Activated CD4-positive, alpha-beta T cell treated with anti-CD3 and anti-CD28 coated beads, Interleukin-2, amount 10 ng/mL, durations not matched to agents 24 days and 14 days (primary cell): Measurements from ENCODE around the gene CYP4A22. TPM values are rescaled to one million over a fixed set of nuclear protein-coding genes. Genes with fewer than 3 reads are reported as not detected.
"Not testable (repeated sequence)": the region's sequence is repeated elsewhere in the genome, so short reads cannot be mapped to it uniquely, and the experiment has no call there.

Experiments
- DNase-seq: peaks from one replicate; pipeline ENCODE4 v3.0.0; 2022
- H3K27ac Mint-ChIP-seq: one replicate; pipeline ENCODE4 v1.8.0; 2022; ENCODE audit warnings: mild to moderate bottlenecking, mixed read lengths
- H3K27me3 Mint-ChIP-seq: one replicate; pipeline ENCODE4 v1.8.0; 2022; ENCODE audit warnings: mixed read lengths
- H3K36me3 Mint-ChIP-seq: one replicate; pipeline ENCODE4 v1.8.0; 2022; ENCODE audit warnings: low read depth, mild to moderate bottlenecking, mixed read lengths
- H3K4me1 Mint-ChIP-seq: one replicate; pipeline ENCODE4 v1.8.0; 2021; ENCODE audit warnings: mixed read lengths
- H3K4me3 Mint-ChIP-seq: one replicate; pipeline ENCODE4 v1.8.0; 2022; ENCODE audit warnings: mild to moderate bottlenecking, moderate library complexity, mixed read lengths
- H3K9me3 Mint-ChIP-seq: one replicate; pipeline ENCODE4 v1.8.0; 2021; ENCODE audit warnings: mixed read lengths
- intact Hi-C: fragments of 100-400 bp; cut with micrococcal nuclease; formaldehyde crosslinking; loops from one replicate; pipeline ENCODE4 v1.15.1; 2023
- total RNA-seq: library from RNA; stranded (reverse); gene quantifications from 2 replicates; pipeline ENCODE4 v1.2.3, GENCODE V29; 2022

Gene CYP4A22
- total RNA-seq, 1 donor from 2014 or later, result not detected

- Mint-ChIP-seq H3K4me3 (no peak overlapping the region), H3K27me3 (peaks cover 9% of the 10 kb centered on the region), H3K27ac (no peak overlapping the region), H3K9me3 (no peaks in the 10 kb centered on the region), H3K4me1 (no peaks in the 10 kb centered on the region), H3K36me3 (no peaks in the 10 kb centered on the region)
- intact Hi-C loops, result no loop called here
- DNase-seq, result peak; percentile 49
Measured at GRCh38 chr1:47184822-47185677, 47.8 kb downstream of the CYP4A22 start.

- DNase-seq, result peak; percentile 44
- no peak overlapping the region for H3K4me3 Mint-ChIP-seq
- no peaks in the 10 kb centered on the region for H3K27me3 Mint-ChIP-seq
- H3K27ac Mint-ChIP-seq, result no peak overlapping the region
- intact Hi-C loops, result no loop called here
- H3K36me3 Mint-ChIP-seq, result no peaks in the 10 kb centered on the region
- H3K9me3 Mint-ChIP-seq, result no peaks in the 10 kb centered on the region
- no peaks in the 10 kb centered on the region for H3K4me1 Mint-ChIP-seq
Measured at GRCh38 chr1:47186267-47187185, 49.3 kb downstream of the CYP4A22 start.

GRCh38 chr1:47187231-47187925 is 50.1 kb downstream of the CYP4A22 start:
- intact Hi-C loops, result no loop called here
- no peaks in the 10 kb centered on the region for H3K4me1 Mint-ChIP-seq
- H3K27me3 Mint-ChIP-seq, result no peaks in the 10 kb centered on the region
- no peaks in the 10 kb centered on the region for H3K9me3 Mint-ChIP-seq
- DNase-seq, result no peak
- no peak overlapping the region for H3K27ac Mint-ChIP-seq
- no peaks in the 10 kb centered on the region for H3K36me3 Mint-ChIP-seq
- H3K4me3 Mint-ChIP-seq, result no peak overlapping the region

GRCh38 chr1:47187926-47188250 is 50.6 kb downstream of the CYP4A22 start:
- Mint-ChIP-seq H3K4me3 (no peak overlapping the region), H3K36me3 (no peaks in the 10 kb centered on the region), H3K27me3 (peaks cover 2% of the 10 kb centered on the region), H3K4me1 (peaks cover 2% of the 10 kb centered on the region), H3K27ac (no peak overlapping the region), H3K9me3 (no peaks in the 10 kb centered on the region)
- DNase-seq, result no peak
- intact Hi-C loops, result no loop called here

- no peaks in the 10 kb centered on the region for H3K9me3 Mint-ChIP-seq
Measured at GRCh38 chr1:47188791-47189785, 51.8 kb downstream of the CYP4A22 start.

GRCh38 chr1:47189844-47190508 is 52.7 kb downstream of the CYP4A22 start, which contains the start of gene PDZK1IP1:
PDZK1IP1 (minus strand) TSS chr1:47190036; CDS start chr1:47189932, 104 bp downstream.
- H3K4me3 Mint-ChIP-seq, result no peak within 1 kb of the TSS
- no peaks in the 10 kb centered on the region for H3K9me3 Mint-ChIP-seq
- no peaks in the 10 kb centered on the region for H3K36me3 Mint-ChIP-seq
- H3K4me1 Mint-ChIP-seq, result peaks cover 3% of the 10 kb centered on the region
- H3K27me3 Mint-ChIP-seq, result peaks cover 5% of the 10 kb centered on the region
- no peak within 1 kb of the TSS for H3K27ac Mint-ChIP-seq
- intact Hi-C loops, result no loop called here
- no peak for DNase-seq

More at GRCh38 chr1:47188791-47189785, 51.8 kb downstream of the CYP4A22 start:
- intact Hi-C loops, result no loop called here
- Mint-ChIP-seq H3K27me3 (peaks cover 5% of the 10 kb centered on the region), H3K4me1 (peaks cover 3% of the 10 kb centered on the region), H3K36me3 (no peaks in the 10 kb centered on the region), H3K4me3 (no peak overlapping the region), H3K27ac (no peak overlapping the region)
- DNase-seq, result no peak

- DNase-seq, result no peak
- peaks cover 5% of the 10 kb centered on the region for H3K27me3 Mint-ChIP-seq
- H3K36me3 Mint-ChIP-seq, result no peaks in the 10 kb centered on the region
- H3K9me3 Mint-ChIP-seq, result no peaks in the 10 kb centered on the region
- H3K4me1 Mint-ChIP-seq, result peaks cover 3% of the 10 kb centered on the region
- no peak overlapping the region for H3K4me3 Mint-ChIP-seq
- intact Hi-C loops, result no loop called here
- H3K27ac Mint-ChIP-seq, result no peak overlapping the region
Measured at GRCh38 chr1:47190509-47190855, 53.2 kb downstream of the CYP4A22 start.

- Mint-ChIP-seq H3K9me3 (no peaks in the 10 kb centered on the region), H3K4me1 (peaks cover 3% of the 10 kb centered on the region), H3K27ac (no peak overlapping the region), H3K4me3 (no peak overlapping the region), H3K27me3 (peaks cover 5% of the 10 kb centered on the region), H3K36me3 (no peaks in the 10 kb centered on the region)
- intact Hi-C loops, result no loop called here
- no peak for DNase-seq
Measured at GRCh38 chr1:47190857-47191256, 53.6 kb downstream of the CYP4A22 start.

GRCh38 chr1:47191940-47192457 is 54.8 kb downstream of the CYP4A22 start:
- Mint-ChIP-seq H3K9me3 (no peaks in the 10 kb centered on the region), H3K4me3 (no peak overlapping the region), H3K4me1 (peaks cover 3% of the 10 kb centered on the region), H3K27me3 (peaks cover 5% of the 10 kb centered on the region), H3K27ac (no peak overlapping the region), H3K36me3 (no peaks in the 10 kb centered on the region)
- DNase-seq, result no peak
- intact Hi-C loops, result no loop called here

- H3K4me1 Mint-ChIP-seq, result peaks cover 3% of the 10 kb centered on the region
Measured at GRCh38 chr1:47192458-47193384, 55.5 kb downstream of the CYP4A22 start.

GRCh38 chr1:47193496-47193895 is 56.3 kb downstream of the CYP4A22 start:
- H3K36me3 Mint-ChIP-seq, H3K9me3 Mint-ChIP-seq, H3K4me3 Mint-ChIP-seq, DNase-seq, H3K4me1 Mint-ChIP-seq, H3K27ac Mint-ChIP-seq: not testable (repeated sequence)
- peaks cover 11% of the 10 kb centered on the region for H3K27me3 Mint-ChIP-seq
- intact Hi-C loops, result loop anchor here (1.0 kb wide), 2 partner anchors 69 to 231 kb away; no protein-coding TSS in a partner anchor

More at GRCh38 chr1:47192458-47193384, 55.5 kb downstream of the CYP4A22 start:
- intact Hi-C loops, result loop anchor here (1.0 kb wide), 2 partner anchors 70 to 232 kb away; no protein-coding TSS in a partner anchor
- DNase-seq, result peak; percentile 91
- no peaks in the 10 kb centered on the region for H3K9me3 Mint-ChIP-seq
- no peak overlapping the region for H3K27ac Mint-ChIP-seq
- H3K36me3 Mint-ChIP-seq, result no peaks in the 10 kb centered on the region
- peaks cover 5% of the 10 kb centered on the region for H3K27me3 Mint-ChIP-seq
- H3K4me3 Mint-ChIP-seq, result no peak overlapping the region
